HCT116 (cell line): ENCODE results near the gene FAIM2. TPM values are rescaled to one million over a fixed set of nuclear protein-coding genes. Genes with fewer than 3 reads are reported as not detected.

Experiments
- ATAC-seq: fragments of 200-7000 bp; cut with Tn5 transposase; 2 replicates; pipeline ENCODE4 v1.9.1; 2020; ENCODE audit warnings: mild to moderate bottlenecking, moderate library complexity
- BruUV-seq: library from RNA; stranded (reverse); fragments of 400-500 nt; replicated peaks from 2 replicates; lab custom pipeline; 2021; lab: Mats Ljungman, UMichigan
- CTCF ChIA-PET: fragments of 300-600 bp; sonication (Branson Sonifier 250); formaldehyde crosslinking; loops from one replicate; lab custom pipeline; 2021; ENCODE audit warnings: antibody characterized with exemption; lab: Charles Lee
- POLR2A ChIA-PET: fragments of 300-600, 350-600 bp; sonication (Branson Sonifier 250); formaldehyde crosslinking; loops from one replicate; lab custom pipeline; 2021; ENCODE audit warnings: antibody characterized with exemption; lab: Charles Lee
- RAD21 ChIA-PET, 2 experiments: fragments of 300-600 bp; sonication (Branson Sonifier 250); formaldehyde crosslinking; loops; one replicate each; lab custom pipeline; 2023; ENCODE audit warnings: low total read pairs in 2 of 2; ENCODE audit not compliant: uncharacterized antibody in 2 of 2, unreplicated experiment in 2 of 2, low non-redundant PET in 1 of 2; lab: Charles Lee
- DNase-seq: peaks from one replicate; pipeline ENCODE4 v3.0.0-alpha.2; 2010; ENCODE audit warnings: low read depth, low spot score
- H2AFZ ChIP-seq: fragments of 200-600 bp; shearing (Covaris generic), sonication (generic); 2 replicates; pipeline ENCODE4 v1.6.1; 2017; ENCODE audit warnings: low read depth, mixed run types, mixed read lengths, antibody characterized with exemption, low read length; ENCODE audit not compliant: poor library complexity, severe bottlenecking
- H3K27ac ChIP-seq: 2 replicates; pipeline ENCODE4 v1.5.1; 2012; ENCODE audit warnings: low read depth, low read length
- H3K27me3 ChIP-seq: fragments of 200-600 bp; sonication (generic); 2 replicates; pipeline ENCODE4 v1.6.1; 2016; ENCODE audit warnings: mixed run types, low read length, mixed read lengths; ENCODE audit not compliant: insufficient read depth
- H3K36me3 ChIP-seq, 2 experiments: fragments of 200-500 bp in 1 of 2; fragments of 200-600 bp in 1 of 2; sonication (Bioruptor generic) in 1 of 2; sonication (generic) in 1 of 2; 2 replicates each; pipeline versions ENCODE4 v1.5.1 to v1.6.1; 2014 to 2016; ENCODE audit warnings: low read length in 2 of 2, inconsistent platforms in 1 of 2, mixed read lengths in 1 of 2, mixed run types in 1 of 2; ENCODE audit not compliant: insufficient read depth in 2 of 2, control insufficient read depth in 1 of 2
- H3K4me1 ChIP-seq, 2 experiments: fragments of 200-600 bp in 1 of 2; sonication (generic) in 1 of 2; 2 replicates each; pipeline versions ENCODE4 v1.5.1 to v1.6.1; 2012 to 2017; ENCODE audit warnings: low read length in 2 of 2, inconsistent platforms in 1 of 2, mild to moderate bottlenecking in 1 of 2, mixed read lengths in 1 of 2, mixed run types in 1 of 2, moderate library complexity in 1 of 2; ENCODE audit not compliant: insufficient read depth in 2 of 2, control insufficient read depth in 1 of 2
- H3K4me2 ChIP-seq: fragments of 200-600 bp; sonication (generic); 2 replicates; pipeline ENCODE4 v1.6.1; 2017; ENCODE audit warnings: mixed run types, low read length, mixed read lengths
- H3K4me3 ChIP-seq, 2 experiments: fragments of 200-600 bp in 1 of 2; sonication (generic) in 1 of 2; replicated peaks in 1 of 2; 2 replicates each; pipeline ENCODE4 v1.5.1; 2011 to 2016; ENCODE audit warnings: low read length in 2 of 2, control low read depth in 1 of 2, low read depth in 1 of 2, mild to moderate bottlenecking in 1 of 2, mixed read lengths in 1 of 2, mixed run types in 1 of 2
- H3K79me2 ChIP-seq: fragments of 200-600 bp; sonication (generic); 2 replicates; pipeline ENCODE4 v1.6.1; 2017; ENCODE audit warnings: mild to moderate bottlenecking, mixed run types, low read length, moderate library complexity, mixed read lengths; ENCODE audit not compliant: insufficient read depth
- H3K9ac ChIP-seq: fragments of 200-600 bp; sonication (generic); 2 replicates; pipeline ENCODE4 v1.6.1; 2016; ENCODE audit warnings: low read length, mixed read lengths
- H3K9me2 ChIP-seq: fragments of 200-600 bp; sonication (generic), shearing (Covaris generic); 2 replicates; pipeline ENCODE4 v1.6.1; 2017; ENCODE audit warnings: mixed run types, mild to moderate bottlenecking, moderate library complexity; ENCODE audit not compliant: insufficient read depth
- H3K9me3 ChIP-seq, 2 experiments: fragments of 200-500 bp in 1 of 2; fragments of 200-600 bp in 1 of 2; sonication (Bioruptor generic) in 1 of 2; sonication (generic) in 1 of 2; 2 replicates each; pipeline ENCODE4 v1.6.1; 2014 to 2017; ENCODE audit warnings: low read length in 2 of 2, mixed read lengths in 2 of 2, inconsistent platforms in 1 of 2, low read depth in 1 of 2, mild to moderate bottlenecking in 1 of 2, mixed run types in 1 of 2, moderate library complexity in 1 of 2; ENCODE audit not compliant: control insufficient read depth in 1 of 2, insufficient read depth in 1 of 2
- H4K20me1 ChIP-seq: fragments of 200-600 bp; sonication (generic), shearing (Covaris generic); 2 replicates; pipeline ENCODE4 v1.6.1; 2017; ENCODE audit warnings: mixed run types, mild to moderate bottlenecking, moderate library complexity; ENCODE audit not compliant: insufficient read depth
- EGR1 ChIP-seq: IDR thresholded peaks from 2 replicates; pipeline ENCODE4 v1.6.1; 2012; ENCODE audit warnings: low read depth
- ELF1 ChIP-seq: IDR thresholded peaks from 2 replicates; pipeline ENCODE4 v1.6.1; 2012; ENCODE audit warnings: low read depth, borderline replicate concordance
- EZH2 ChIP-seq: fragments of 200-600 bp; sonication (generic); IDR thresholded peaks from 2 replicates; pipeline ENCODE4 v1.6.1; 2017; ENCODE audit warnings: antibody characterized with exemption, mixed run types
- ZFX ChIP-seq: fragments of 450-650 bp; IDR thresholded peaks from 2 replicates; pipeline ENCODE4 v1.6.1; 2017
- ZNF274 ChIP-seq: fragments of 200-500 bp; sonication (Bioruptor generic); IDR thresholded peaks from 2 replicates; pipeline ENCODE4 v1.6.1; 2014; ENCODE audit warnings: mild to moderate bottlenecking, low read depth, low read length, inconsistent platforms
- intact Hi-C: fragments of 100-400 bp; cut with micrococcal nuclease; formaldehyde crosslinking; loops from 2 replicates; pipeline ENCODE4 v1.10.0; 2022
- total RNA-seq: library from RNA; stranded (reverse); gene quantifications from one replicate; pipeline ENCODE4 v1.2.1, GENCODE V29; 2021; ENCODE audit not compliant: unreplicated experiment
- TF ChIP-seq, protein P1 (sequence below): IDR thresholded peaks from 2 replicates; pipeline ENCODE4 v1.6.1; 2012

FAIM2 gene
- total RNA-seq, 1 experiment from 2014 or later, result not detected

DNA sequence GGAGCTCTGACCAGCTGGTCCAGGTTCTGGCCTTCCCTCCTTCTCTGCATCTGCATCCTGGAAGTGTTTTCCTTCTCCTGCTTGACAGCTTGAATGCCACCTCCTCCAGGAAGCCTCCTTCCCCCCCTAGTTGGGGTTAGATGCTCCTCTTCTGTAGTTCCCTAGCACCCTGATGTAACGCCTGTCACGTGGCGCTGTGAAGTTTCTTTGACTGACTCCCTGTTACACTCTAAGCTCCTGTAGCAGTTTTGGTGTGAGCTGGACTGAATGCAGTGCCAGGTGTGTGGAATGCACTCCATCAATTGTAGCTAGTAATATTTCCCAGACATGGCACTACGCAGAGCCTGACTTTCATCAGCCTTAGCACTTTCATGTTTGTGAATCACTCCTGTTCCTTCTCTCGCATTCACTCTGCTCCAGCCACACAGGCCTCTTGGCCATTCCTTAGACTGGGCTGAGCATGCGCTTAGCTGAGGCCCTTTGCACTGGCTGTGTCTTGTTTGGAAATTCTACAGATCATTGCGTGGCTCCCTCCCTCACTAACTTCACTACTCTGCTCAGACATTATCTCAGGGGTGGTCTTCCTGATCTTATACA is 2.1 kb upstream of the FAIM2 start:
- ATAC-seq (no peak), DNase-seq (no peak)
- Histone ChIP-seq H3K4me3 (no peak overlapping the region), H2AFZ (no peak overlapping the region), H4K20me1 (no peaks in the 10 kb centered on the region), H3K79me2 (no peaks in the 10 kb centered on the region), H3K36me3 (no peaks in the 10 kb centered on the region), H3K4me2 (no peak overlapping the region), H3K9ac (no peak overlapping the region), H3K9me3 (no peaks in the 10 kb centered on the region), H3K27me3 (no peaks in the 10 kb centered on the region), H3K27ac (no peak overlapping the region), H3K4me1 (peaks cover 14 to 18% of the 10 kb centered on the region in 2 experiments), H3K9me2 (no peaks in the 10 kb centered on the region)
- ChIA-PET POLR2A (no interaction called here), RAD21 (no interaction called here), CTCF (interaction anchor here (0.7 to 1.1 kb wide), 2 partner anchors 39 to 133 kb away, joined by 3 read pairs; no protein-coding TSS in a partner anchor)
- no peak for TF ChIP-seq ELF1
- no peak for TF ChIP-seq ZFX
- no peak for TF ChIP-seq EGR1
- BruUV-seq, result no TSS peak
- intact Hi-C loops, result no loop called here

DNA sequence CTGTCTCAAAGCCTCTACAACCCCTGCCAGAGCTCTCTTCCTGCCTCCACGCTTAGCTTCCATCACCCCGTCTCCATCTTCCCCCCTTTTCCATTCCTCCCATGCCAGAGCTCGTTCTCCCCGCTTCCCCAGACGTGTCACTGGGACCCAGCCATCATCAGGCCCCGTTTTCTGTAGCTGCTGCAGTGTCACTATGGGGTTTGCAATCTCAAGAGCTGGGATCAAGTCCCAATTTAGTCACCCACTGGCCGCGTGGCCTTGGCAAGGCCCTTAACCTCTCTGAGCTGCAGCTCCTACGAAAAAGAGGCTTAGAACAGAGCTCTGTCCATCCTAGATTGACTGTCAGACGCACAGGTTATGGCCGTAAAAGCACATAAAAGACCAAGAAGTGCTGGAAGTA is 901 bp upstream of the FAIM2 start:
- no peak for TF ChIP-seq EZH2
- TF ChIP-seq, protein P1, sequence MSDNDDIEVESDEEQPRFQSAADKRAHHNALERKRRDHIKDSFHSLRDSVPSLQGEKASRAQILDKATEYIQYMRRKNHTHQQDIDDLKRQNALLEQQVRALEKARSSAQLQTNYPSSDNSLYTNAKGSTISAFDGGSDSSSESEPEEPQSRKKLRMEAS, result no peak
- no peak for TF ChIP-seq ZFX
- no peak for TF ChIP-seq ZNF274
- H2AFZ ChIP-seq, result no peak overlapping the region
- no peaks in the 10 kb centered on the region for H3K36me3 ChIP-seq
- CTCF ChIA-PET, result interaction anchor here (0.5 kb wide), 1 partner anchor 809 kb away, joined by 4 read pairs; no protein-coding TSS in a partner anchor
- H4K20me1 ChIP-seq, result no peaks in the 10 kb centered on the region
- H3K27ac ChIP-seq, result no peak overlapping the region
- H3K4me3 ChIP-seq, result no peak overlapping the region
- no peaks in the 10 kb centered on the region; the same call in 1 of the 2 replicates for H3K27me3 ChIP-seq
- POLR2A ChIA-PET, result no interaction called here
- H3K9me3 ChIP-seq, result no peaks in the 10 kb centered on the region
- RAD21 ChIA-PET, result no interaction called here
- H3K4me1 ChIP-seq, result peaks cover 4 to 6% of the 10 kb centered on the region in 2 experiments
- no peak for ATAC-seq
- H3K9me2 ChIP-seq, result no peaks in the 10 kb centered on the region
- H3K79me2 ChIP-seq, result no peaks in the 10 kb centered on the region
- no peak for DNase-seq
- H3K4me2 ChIP-seq, result no peak overlapping the region
- no peak overlapping the region for H3K9ac ChIP-seq
- intact Hi-C loops, result no loop called here
- no TSS peak for BruUV-seq
